Left lung (tissue), 10 donors: ENCODE results near the gene SPINT2. TPM values are rescaled to one million over a fixed set of nuclear protein-coding genes. Genes with fewer than 3 reads are reported as not detected.
A peak's percentile ranks its signal among the peaks of the same experiment; 100 is the strongest.

Source experiments
- ATAC-seq: fragments of 200-7000 bp; cut with Tn5 transposase; one replicate; pipeline ENCODE4 v1.9.1; 2020; ENCODE audit warnings: moderate library complexity
- DNase-seq, 4 donors: peaks; one replicate each; pipeline ENCODE4 v3.0.0-alpha.2; 2013 to 2020
- H3K27ac ChIP-seq, 2 donors: fragments of 200-600 bp; sonication (generic) in 1 of 2; one replicate each; pipeline versions ENCODE4 v1.5.0 to v1.8.0; 2020 to 2021
- H3K27me3 ChIP-seq, 2 donors: fragments of 200-600 bp; sonication (generic) in 1 of 2; one replicate each; pipeline versions ENCODE4 v1.5.0 to v1.8.0; 2020 to 2021
- H3K36me3 ChIP-seq, 2 donors: fragments of 200-600 bp; sonication (generic) in 1 of 2; one replicate each; pipeline versions ENCODE4 v1.5.0 to v1.8.0; 2020 to 2021
- H3K4me1 ChIP-seq, 2 donors: fragments of 200-600 bp; one replicate each; pipeline ENCODE4 v1.8.0; 2021
- H3K4me3 ChIP-seq, 2 donors: fragments of 200-600 bp; sonication (generic) in 1 of 2; one replicate each; pipeline versions ENCODE4 v1.5.0 to v1.8.0; 2020 to 2021; ENCODE audit warnings: mild to moderate bottlenecking in 1 of 2
- H3K9me3 ChIP-seq, 2 donors: fragments of 200-600 bp; sonication (generic) in 1 of 2; one replicate each; pipeline versions ENCODE4 v1.5.0 to v1.8.0; 2020 to 2021
- intact Hi-C, 2 donors: fragments of 100-400 bp; cut with DNase I; formaldehyde crosslinking; loops; one replicate each; pipeline versions ENCODE4 v1.11.2 to v1.14.2; 2022
- polyA plus RNA-seq, 6 donors: library from polyadenylated mRNA; unstranded; fragments of 120-200 nt; gene quantifications; one replicate each; pipeline ENCODE4 v1.2.1, GENCODE V29; 2013; ENCODE audit not compliant: insufficient read length in 6 of 6
- total RNA-seq, 2 donors: library from RNA; stranded (reverse); fragmentation: NEBNext Ultra II Directional; extraction: Animal tissue kit (Norgen Biotek cat#: 25700); gene quantifications; one replicate each; pipeline ENCODE4 v1.2.1, GENCODE V29; 2021
- TF ChIP-seq, protein P1 (sequence below), 2 donors: fragments of 200-600 bp; sonication (generic) in 1 of 2; IDR thresholded peaks; one replicate each; pipeline versions ENCODE4 v1.5.0 to v1.8.0; 2021; ENCODE audit warnings: antibody characterized with exemption in 2 of 2
- donor health status: DM: no; HTN: yes; CAD: no.
- donor health status: DM: no; HTN: no; CAD: no.

Gene SPINT2
- total and polyA plus RNA-seq, 8 donors: 206 to 317 (median 218) TPM

DNA sequence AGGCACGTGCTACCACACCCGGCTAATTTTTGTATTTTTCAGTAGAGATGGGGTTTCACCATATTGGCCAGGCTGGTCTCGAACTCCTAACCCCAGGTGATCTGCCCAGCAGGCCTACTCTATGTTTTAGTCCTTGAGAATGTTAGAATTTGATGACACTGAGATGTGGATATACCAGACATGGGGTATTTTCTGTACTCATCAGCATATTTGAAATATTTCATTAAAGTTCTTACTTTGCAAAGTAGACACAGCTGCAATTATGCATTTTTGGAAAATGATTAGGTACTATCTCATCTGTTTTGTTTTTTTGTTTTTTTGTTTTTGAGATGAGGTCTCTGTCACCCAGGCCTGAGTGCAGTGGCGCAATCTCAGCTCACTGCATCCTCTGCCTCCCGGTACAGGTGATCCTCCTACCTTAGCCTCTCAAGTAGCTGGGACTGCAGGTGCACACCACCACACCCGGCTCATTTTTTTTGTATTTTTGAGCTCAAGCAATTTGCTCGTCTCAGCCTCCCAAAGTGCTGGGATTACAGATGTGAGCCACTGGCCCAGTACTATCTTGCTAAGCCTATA lies 12.7 kb downstream of the SPINT2 start:
- H3K27me3 ChIP-seq: no peaks in the 10 kb centered on the region
- H3K36me3 ChIP-seq: no peaks in the 10 kb centered on the region
- no peak for DNase-seq
- ATAC-seq: no peak
- H3K4me1 ChIP-seq: peaks cover 20 to 47% of the 10 kb centered on the region in 2 donors
- TF ChIP-seq, protein P1, sequence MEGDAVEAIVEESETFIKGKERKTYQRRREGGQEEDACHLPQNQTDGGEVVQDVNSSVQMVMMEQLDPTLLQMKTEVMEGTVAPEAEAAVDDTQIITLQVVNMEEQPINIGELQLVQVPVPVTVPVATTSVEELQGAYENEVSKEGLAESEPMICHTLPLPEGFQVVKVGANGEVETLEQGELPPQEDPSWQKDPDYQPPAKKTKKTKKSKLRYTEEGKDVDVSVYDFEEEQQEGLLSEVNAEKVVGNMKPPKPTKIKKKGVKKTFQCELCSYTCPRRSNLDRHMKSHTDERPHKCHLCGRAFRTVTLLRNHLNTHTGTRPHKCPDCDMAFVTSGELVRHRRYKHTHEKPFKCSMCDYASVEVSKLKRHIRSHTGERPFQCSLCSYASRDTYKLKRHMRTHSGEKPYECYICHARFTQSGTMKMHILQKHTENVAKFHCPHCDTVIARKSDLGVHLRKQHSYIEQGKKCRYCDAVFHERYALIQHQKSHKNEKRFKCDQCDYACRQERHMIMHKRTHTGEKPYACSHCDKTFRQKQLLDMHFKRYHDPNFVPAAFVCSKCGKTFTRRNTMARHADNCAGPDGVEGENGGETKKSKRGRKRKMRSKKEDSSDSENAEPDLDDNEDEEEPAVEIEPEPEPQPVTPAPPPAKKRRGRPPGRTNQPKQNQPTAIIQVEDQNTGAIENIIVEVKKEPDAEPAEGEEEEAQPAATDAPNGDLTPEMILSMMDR (IDR thresholded peaks at IDR 0.05): no peak
- peak overlapping the region; percentile 59 to 76 for H3K27ac ChIP-seq
- intact Hi-C loops: no loop called here
- H3K4me3 ChIP-seq: no peak overlapping the region
- H3K9me3 ChIP-seq: no peaks in the 10 kb centered on the region

DNA sequence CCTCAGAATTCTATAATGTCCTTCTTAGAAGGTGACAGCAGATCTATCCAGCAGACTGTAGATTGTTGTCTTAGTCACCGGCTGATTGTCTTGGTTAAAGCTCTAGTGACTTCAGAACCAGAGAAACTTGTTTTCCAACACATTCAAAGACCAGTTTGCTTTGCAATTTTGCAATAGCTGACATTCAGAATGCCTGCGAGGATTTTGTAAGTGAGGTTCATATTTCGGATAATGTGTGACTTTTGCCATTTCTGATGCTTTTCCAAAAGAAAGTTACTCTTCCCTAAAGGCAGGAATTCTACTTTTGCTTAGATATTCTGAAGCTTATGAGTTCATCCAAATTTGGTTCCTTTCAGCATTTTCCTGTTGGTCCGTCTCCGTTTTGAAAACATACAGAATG lies 13.2 kb downstream of the SPINT2 start:
- peaks cover 20 to 47% of the 10 kb centered on the region in 2 donors for H3K4me1 ChIP-seq
- no peaks in the 10 kb centered on the region for H3K9me3 ChIP-seq
- no peaks in the 10 kb centered on the region for H3K27me3 ChIP-seq
- H3K4me3 ChIP-seq: no peak overlapping the region
- intact Hi-C loops: no loop called here
- no peaks in the 10 kb centered on the region for H3K36me3 ChIP-seq
- TF ChIP-seq, protein P1 (IDR thresholded peaks at IDR 0.05): no peak
- ATAC-seq (peak; percentile 73), DNase-seq (peak in 2 of 4 donors; percentile 51 to 73)
- peak overlapping the region; percentile 59 to 76 for H3K27ac ChIP-seq

DNA sequence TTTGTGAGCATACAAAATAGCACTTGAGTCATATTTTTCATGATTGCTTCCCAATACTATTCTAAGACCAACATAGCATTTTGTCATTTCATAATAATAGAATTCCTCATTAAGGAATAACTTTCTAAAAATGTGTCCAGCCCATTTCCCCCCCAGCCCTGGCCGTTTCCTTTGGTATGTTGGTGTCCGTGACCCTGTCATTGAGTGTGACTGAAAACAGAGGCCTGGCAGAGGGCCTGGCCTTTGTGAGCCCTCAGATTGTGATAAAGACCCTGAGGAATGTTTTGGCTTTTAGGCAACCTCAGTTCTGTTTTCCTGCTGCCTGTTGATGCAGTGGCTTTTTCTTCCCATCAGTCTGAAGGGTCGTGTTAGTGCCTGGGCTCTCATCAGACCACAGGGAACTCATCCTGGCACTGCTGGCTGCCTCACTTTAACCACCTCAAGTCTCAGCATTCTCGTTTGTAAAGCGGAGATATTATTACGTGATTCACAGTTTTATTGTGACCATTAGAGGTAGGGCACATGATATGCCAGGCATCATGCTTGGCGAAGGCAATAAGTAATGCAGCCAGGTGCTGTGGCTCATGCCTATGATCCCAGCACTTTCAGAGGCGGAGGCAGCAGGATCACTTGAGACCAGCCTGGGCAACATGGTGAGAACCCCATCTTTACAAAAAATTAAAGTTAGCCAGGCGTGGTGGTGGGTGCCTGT lies 13.8 kb downstream of the SPINT2 start:
- Histone ChIP-seq H3K27ac (peak overlapping the region; percentile 59 to 76), H3K9me3 (no peaks in the 10 kb centered on the region), H3K36me3 (no peaks in the 10 kb centered on the region), H3K4me1 (peaks cover 20 to 49% of the 10 kb centered on the region in 2 donors), H3K4me3 (no peak overlapping the region), H3K27me3 (no peaks in the 10 kb centered on the region)
- intact Hi-C loops: no loop called here
- TF ChIP-seq, protein P1 (IDR thresholded peaks at IDR 0.05): no peak
- ATAC-seq (peak; percentile 56), DNase-seq (peak in 3 of 4 donors; percentile 24 to 78 (median 69))

DNA sequence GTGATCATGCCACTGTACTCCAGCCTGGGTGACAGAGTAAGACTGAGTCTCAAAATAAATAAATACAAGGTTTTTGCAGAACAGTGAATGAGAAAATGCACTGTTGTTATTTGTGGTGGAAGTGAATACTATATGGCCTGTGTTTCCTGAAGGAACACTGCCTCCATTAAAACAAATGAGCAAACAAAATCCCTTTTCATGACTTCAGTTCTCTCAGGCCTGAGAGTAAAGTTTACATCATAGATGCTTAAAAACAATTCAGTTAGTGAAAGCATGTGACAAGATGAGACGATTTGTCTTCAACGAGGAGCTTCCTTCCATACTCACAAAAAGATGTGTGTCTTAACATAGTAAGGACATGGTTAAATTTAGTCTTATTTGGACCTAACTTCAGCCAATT lies 14.4 kb downstream of the SPINT2 start:
- Histone ChIP-seq H3K4me1 (peaks cover 20 to 54% of the 10 kb centered on the region in 2 donors), H3K27ac (peak overlapping the region; percentile 59 to 76), H3K36me3 (no peaks in the 10 kb centered on the region), H3K4me3 (no peak overlapping the region), H3K9me3 (no peaks in the 10 kb centered on the region), H3K27me3 (no peaks in the 10 kb centered on the region)
- TF ChIP-seq, protein P1 (IDR thresholded peaks at IDR 0.05): no peak
- ATAC-seq (no peak), DNase-seq (no peak)
- intact Hi-C loops: no loop called here
